Fibroblast of lung (primary cell): ENCODE data around the gene CRYGA. TPM values are rescaled to one million over a fixed set of nuclear protein-coding genes. Genes with fewer than 3 reads are reported as not detected.

Experiments used
- DNase-seq, 2 donors: peaks; one replicate each; pipeline versions ENCODE4 v3.0.0 to v3.0.0-alpha.2; 2010; ENCODE audit warnings: low read depth in 2 of 2
- H2AFZ ChIP-seq: 2 replicates; pipeline ENCODE4 v1.5.1; 2012; ENCODE audit warnings: low read length, control low read depth, inconsistent platforms
- H3K27ac ChIP-seq: 2 replicates; pipeline ENCODE4 v1.5.1; 2011; ENCODE audit warnings: low read length, control low read depth; ENCODE audit not compliant: insufficient read depth
- H3K27me3 ChIP-seq: 2 replicates; pipeline ENCODE4 v1.5.1; 2011; ENCODE audit warnings: mild to moderate bottlenecking, low read length; ENCODE audit not compliant: control insufficient read depth, insufficient read depth
- H3K36me3 ChIP-seq: 2 replicates; pipeline ENCODE4 v1.5.1; 2011; ENCODE audit warnings: low read length; ENCODE audit not compliant: control insufficient read depth, insufficient read depth
- H3K4me1 ChIP-seq: 2 replicates; pipeline ENCODE4 v1.5.1; 2011; ENCODE audit warnings: low read length; ENCODE audit not compliant: control insufficient read depth, insufficient read depth; ENCODE audit errors: extremely low read depth
- H3K4me2 ChIP-seq: 2 replicates; pipeline ENCODE4 v1.5.1; 2011; ENCODE audit warnings: low read length, control low read depth; ENCODE audit not compliant: insufficient read depth; ENCODE audit errors: extremely low read depth
- H3K4me3 ChIP-seq, 4 experiments: fragments of 200-600 bp in 1 of 4; sonication (generic) in 1 of 4; replicated peaks in 1 of 4; 2 replicates each; pipeline ENCODE4 v1.5.1; 2011 to 2016; ENCODE audit warnings: low read length in 4 of 4, low read depth in 3 of 4, mild to moderate bottlenecking in 3 of 4, control low read depth in 2 of 4, inconsistent platforms in 1 of 4, mixed read lengths in 1 of 4; ENCODE audit not compliant: insufficient read depth in 1 of 4; ENCODE audit errors: control extremely low read depth in 1 of 4
- H3K79me2 ChIP-seq: 2 replicates; pipeline ENCODE4 v1.5.1; 2012; ENCODE audit warnings: mild to moderate bottlenecking, low read length, inconsistent platforms; ENCODE audit not compliant: control insufficient read depth, insufficient read depth
- H3K9ac ChIP-seq: 2 replicates; pipeline ENCODE4 v1.5.1; 2011; ENCODE audit warnings: mild to moderate bottlenecking, low read length, control low read depth; ENCODE audit not compliant: insufficient read depth
- H3K9me3 ChIP-seq: 2 replicates; pipeline ENCODE4 v1.5.1; 2012; ENCODE audit warnings: low read depth, low read length; ENCODE audit not compliant: control insufficient read depth, insufficient read depth
- H4K20me1 ChIP-seq: 2 replicates; pipeline ENCODE4 v1.5.1; 2011; ENCODE audit warnings: low read length; ENCODE audit not compliant: control insufficient read depth, insufficient read depth; ENCODE audit errors: extremely low read depth
- EZH2 ChIP-seq: IDR thresholded peaks from 2 replicates; pipeline ENCODE4 v1.5.1; 2012; ENCODE audit warnings: low read length, control low read depth, mild to moderate bottlenecking; ENCODE audit errors: missing control alignments
- polyA plus RNA-seq, 2 donors: library from polyadenylated mRNA; depleted of rRNA in 1 of 2; stranded (reverse) in 1 of 2; unstranded in 1 of 2; fragments of >200 nt; gene quantifications; 2 replicates each; pipeline ENCODE4 v1.2.1, GENCODE V29; 2011 to 2012; ENCODE audit warnings: missing spikeins in 1 of 2
- total RNA-seq: library from RNA; depleted of rRNA; stranded (reverse); fragments of >200 nt; gene quantifications from 2 replicates; pipeline ENCODE4 v1.2.1, GENCODE V29; 2014
- TF ChIP-seq, protein P1 (sequence below), 2 donors: IDR thresholded peaks in 1 of 2; conservative IDR thresholded peaks in 1 of 2; 1 replicate in 1 of 2; 2 replicates in 1 of 2; pipeline ENCODE4 v1.5.1; 2011 to 2012; ENCODE audit warnings: low read length in 2 of 2, control low read depth in 1 of 2, inconsistent platforms in 1 of 2, low read depth in 1 of 2, mild to moderate bottlenecking in 1 of 2

The CRYGA gene
- total and polyA plus RNA-seq, 2 donors (not counting 1 experiment from before 2014, with no cell fraction given), result not detected

DNA sequence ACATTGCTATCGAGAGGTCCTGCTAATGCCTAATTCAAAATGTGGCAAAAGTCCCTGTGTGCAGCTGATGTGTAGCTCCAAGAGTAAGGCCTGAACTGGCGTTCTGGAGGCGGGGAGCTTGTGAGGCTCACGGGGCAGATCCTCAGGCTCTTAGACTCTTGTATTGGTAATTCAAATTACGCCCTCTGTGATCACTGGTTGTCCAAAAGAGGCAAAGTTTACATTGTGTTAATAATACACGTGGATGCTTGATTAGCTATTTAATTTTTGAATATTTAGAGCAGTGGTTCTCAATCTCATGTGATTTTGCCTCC is 12.4 kb upstream of the CRYGA start:
- H4K20me1 ChIP-seq, result no peaks in the 10 kb centered on the region
- no peak overlapping the region for H3K9ac ChIP-seq
- H3K4me3 ChIP-seq, result no peak overlapping the region
- no peak overlapping the region for H3K27ac ChIP-seq
- no peak overlapping the region for H3K4me2 ChIP-seq
- TF ChIP-seq, protein P1, sequence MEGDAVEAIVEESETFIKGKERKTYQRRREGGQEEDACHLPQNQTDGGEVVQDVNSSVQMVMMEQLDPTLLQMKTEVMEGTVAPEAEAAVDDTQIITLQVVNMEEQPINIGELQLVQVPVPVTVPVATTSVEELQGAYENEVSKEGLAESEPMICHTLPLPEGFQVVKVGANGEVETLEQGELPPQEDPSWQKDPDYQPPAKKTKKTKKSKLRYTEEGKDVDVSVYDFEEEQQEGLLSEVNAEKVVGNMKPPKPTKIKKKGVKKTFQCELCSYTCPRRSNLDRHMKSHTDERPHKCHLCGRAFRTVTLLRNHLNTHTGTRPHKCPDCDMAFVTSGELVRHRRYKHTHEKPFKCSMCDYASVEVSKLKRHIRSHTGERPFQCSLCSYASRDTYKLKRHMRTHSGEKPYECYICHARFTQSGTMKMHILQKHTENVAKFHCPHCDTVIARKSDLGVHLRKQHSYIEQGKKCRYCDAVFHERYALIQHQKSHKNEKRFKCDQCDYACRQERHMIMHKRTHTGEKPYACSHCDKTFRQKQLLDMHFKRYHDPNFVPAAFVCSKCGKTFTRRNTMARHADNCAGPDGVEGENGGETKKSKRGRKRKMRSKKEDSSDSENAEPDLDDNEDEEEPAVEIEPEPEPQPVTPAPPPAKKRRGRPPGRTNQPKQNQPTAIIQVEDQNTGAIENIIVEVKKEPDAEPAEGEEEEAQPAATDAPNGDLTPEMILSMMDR (conservative IDR thresholded peaks at IDR 0.05 in 1 of 2, IDR thresholded peaks at IDR 0.05 in 1 of 2; ENCODE audit: low read depth in 1 of 2, low read length in 2 of 2), result no peak
- no peak for TF ChIP-seq EZH2
- H3K79me2 ChIP-seq, result no peaks in the 10 kb centered on the region
- H2AFZ ChIP-seq, result no peak overlapping the region
- no peaks in the 10 kb centered on the region for H3K36me3 ChIP-seq
- no peaks in the 10 kb centered on the region for H3K4me1 ChIP-seq
- no peak for DNase-seq
- no peaks in the 10 kb centered on the region for H3K27me3 ChIP-seq
- H3K9me3 ChIP-seq, result no peaks in the 10 kb centered on the region

DNA sequence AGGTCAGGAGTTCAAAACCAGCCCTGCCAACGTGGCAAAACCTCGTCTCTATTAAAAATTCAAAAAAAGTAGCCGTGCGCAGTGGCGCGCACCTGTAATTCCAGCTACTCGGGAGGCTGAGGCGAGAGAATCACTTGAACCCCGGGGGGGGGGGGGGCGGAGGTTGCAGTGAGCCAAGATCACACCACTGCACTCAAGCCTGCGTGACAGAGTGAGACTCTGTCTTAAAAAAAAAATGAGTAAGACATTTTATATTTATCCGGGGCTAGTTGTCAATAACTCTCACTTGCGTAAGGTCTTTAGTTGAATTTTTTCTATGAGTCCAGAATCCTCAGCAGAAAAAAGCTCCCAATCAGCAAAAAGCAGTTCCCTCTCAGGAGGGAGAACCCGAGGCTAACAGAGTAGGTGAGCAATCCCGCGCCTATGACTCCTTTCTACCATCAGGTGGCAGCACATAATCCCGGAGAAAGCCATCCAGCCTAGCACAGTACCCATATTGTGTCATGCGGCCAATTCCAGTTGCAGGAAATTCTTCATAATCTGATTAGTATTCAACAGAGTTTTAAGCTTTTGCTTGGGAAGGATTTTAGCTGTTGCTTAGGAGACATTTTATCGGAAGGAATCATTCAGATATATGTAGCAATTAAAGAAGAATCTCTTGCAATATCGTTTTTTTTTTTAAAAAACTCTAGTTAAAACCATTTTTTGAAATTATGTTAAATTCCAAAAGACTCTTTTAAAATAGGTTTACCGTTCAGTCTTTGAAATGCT is 11.9 kb upstream of the CRYGA start:
- TF ChIP-seq, protein P1 (conservative IDR thresholded peaks at IDR 0.05 in 1 of 2, IDR thresholded peaks at IDR 0.05 in 1 of 2; ENCODE audit: low read depth in 1 of 2, low read length in 2 of 2), result peak; percentile 95 to 96
- no peak for TF ChIP-seq EZH2
- Histone ChIP-seq H3K4me1 (no peaks in the 10 kb centered on the region), H3K27ac (no peak overlapping the region), H3K27me3 (no peaks in the 10 kb centered on the region), H3K36me3 (no peaks in the 10 kb centered on the region), H4K20me1 (no peaks in the 10 kb centered on the region), H3K79me2 (no peaks in the 10 kb centered on the region), H3K9me3 (no peaks in the 10 kb centered on the region), H3K9ac (no peak overlapping the region), H3K4me2 (no peak overlapping the region), H3K4me3 (no peak overlapping the region), H2AFZ (no peak overlapping the region)
- peak; percentile 66 to 77 for DNase-seq

DNA sequence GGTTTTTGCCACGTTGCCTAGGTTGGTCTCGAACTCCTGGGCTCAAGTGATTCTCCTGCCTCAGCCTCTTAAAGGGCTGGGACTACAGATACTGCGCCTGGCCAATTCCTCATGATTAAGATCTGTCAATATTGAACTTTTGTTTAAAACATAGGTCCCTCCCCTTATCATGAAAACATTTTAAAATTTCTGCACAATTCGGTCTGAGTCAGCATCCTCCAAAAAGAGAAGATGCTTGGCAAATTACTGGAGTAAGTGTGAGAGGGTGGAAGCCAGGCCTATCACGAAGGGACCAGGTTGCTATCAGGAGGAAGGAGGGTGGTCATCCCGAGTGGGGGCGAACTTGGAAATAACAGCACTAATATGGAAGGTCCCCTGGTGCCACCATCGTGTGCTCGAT is 10.8 kb upstream of the CRYGA start:
- H3K4me3 ChIP-seq, result no peak overlapping the region
- no peaks in the 10 kb centered on the region for H3K79me2 ChIP-seq
- H3K36me3 ChIP-seq, result no peaks in the 10 kb centered on the region
- no peak overlapping the region for H3K9ac ChIP-seq
- no peaks in the 10 kb centered on the region for H3K27me3 ChIP-seq
- no peak for TF ChIP-seq EZH2
- TF ChIP-seq, protein P1 (conservative IDR thresholded peaks at IDR 0.05 in 1 of 2, IDR thresholded peaks at IDR 0.05 in 1 of 2; ENCODE audit: low read depth in 1 of 2, low read length in 2 of 2), result no peak
- no peak overlapping the region for H3K27ac ChIP-seq
- H3K9me3 ChIP-seq, result no peaks in the 10 kb centered on the region
- no peaks in the 10 kb centered on the region for H3K4me1 ChIP-seq
- DNase-seq, result no peak
- H2AFZ ChIP-seq, result no peak overlapping the region
- no peak overlapping the region for H3K4me2 ChIP-seq
- H4K20me1 ChIP-seq, result no peaks in the 10 kb centered on the region
